Left lung (tissue), 10 donors: ENCODE measurements around the gene CHMP4B. TPM values are rescaled to one million over a fixed set of nuclear protein-coding genes. Genes with fewer than 3 reads are reported as not detected.

ENCODE experiments used
- ATAC-seq: fragments of 200-7000 bp; cut with Tn5 transposase; one replicate; pipeline ENCODE4 v1.9.1; 2020; ENCODE audit warnings: moderate library complexity
- DNase-seq, 4 donors: peaks; one replicate each; pipeline ENCODE4 v3.0.0-alpha.2; 2013 to 2020
- H3K27ac ChIP-seq, 2 donors: fragments of 200-600 bp; sonication (generic) in 1 of 2; one replicate each; pipeline versions ENCODE4 v1.5.0 to v1.8.0; 2020 to 2021
- H3K27me3 ChIP-seq, 2 donors: fragments of 200-600 bp; sonication (generic) in 1 of 2; one replicate each; pipeline versions ENCODE4 v1.5.0 to v1.8.0; 2020 to 2021
- H3K36me3 ChIP-seq, 2 donors: fragments of 200-600 bp; sonication (generic) in 1 of 2; one replicate each; pipeline versions ENCODE4 v1.5.0 to v1.8.0; 2020 to 2021
- H3K4me1 ChIP-seq, 2 donors: fragments of 200-600 bp; one replicate each; pipeline ENCODE4 v1.8.0; 2021
- H3K4me3 ChIP-seq, 2 donors: fragments of 200-600 bp; sonication (generic) in 1 of 2; one replicate each; pipeline versions ENCODE4 v1.5.0 to v1.8.0; 2020 to 2021; ENCODE audit warnings: mild to moderate bottlenecking in 1 of 2
- H3K9me3 ChIP-seq, 2 donors: fragments of 200-600 bp; sonication (generic) in 1 of 2; one replicate each; pipeline versions ENCODE4 v1.5.0 to v1.8.0; 2020 to 2021
- intact Hi-C, 2 donors: fragments of 100-400 bp; cut with DNase I; formaldehyde crosslinking; loops; one replicate each; pipeline versions ENCODE4 v1.11.2 to v1.14.2; 2022
- polyA plus RNA-seq, 6 donors: library from polyadenylated mRNA; unstranded; fragments of 120-200 nt; gene quantifications; one replicate each; pipeline ENCODE4 v1.2.1, GENCODE V29; 2013; ENCODE audit not compliant: insufficient read length in 6 of 6
- total RNA-seq, 2 donors: library from RNA; stranded (reverse); fragmentation: NEBNext Ultra II Directional; extraction: Animal tissue kit (Norgen Biotek cat#: 25700); gene quantifications; one replicate each; pipeline ENCODE4 v1.2.1, GENCODE V29; 2021
- TF ChIP-seq, protein P1 (sequence below), 2 donors: fragments of 200-600 bp; sonication (generic) in 1 of 2; IDR thresholded peaks; one replicate each; pipeline versions ENCODE4 v1.5.0 to v1.8.0; 2021; ENCODE audit warnings: antibody characterized with exemption in 2 of 2
- donor health status: DM: no; HTN: yes; CAD: no.
- donor health status: DM: no; HTN: no; CAD: no.

The CHMP4B gene
- total and polyA plus RNA-seq, 8 donors = 83.2 to 117 (median 109) TPM

GRCh38 chr20:33865761-33866370 is 54.7 kb downstream of the CHMP4B start:
- no peaks in the 10 kb centered on the region for H3K9me3 ChIP-seq
- H3K4me1 ChIP-seq = peaks cover 0 to 9% of the 10 kb centered on the region in 2 donors
- H3K27ac ChIP-seq = no peak overlapping the region
- H3K27me3 ChIP-seq = no peaks in the 10 kb centered on the region
- intact Hi-C loops = no loop called here
- no peak overlapping the region for H3K4me3 ChIP-seq
- no peak for DNase-seq
- H3K36me3 ChIP-seq = no peaks in the 10 kb centered on the region
- no peak for ATAC-seq
- TF ChIP-seq, protein P1, sequence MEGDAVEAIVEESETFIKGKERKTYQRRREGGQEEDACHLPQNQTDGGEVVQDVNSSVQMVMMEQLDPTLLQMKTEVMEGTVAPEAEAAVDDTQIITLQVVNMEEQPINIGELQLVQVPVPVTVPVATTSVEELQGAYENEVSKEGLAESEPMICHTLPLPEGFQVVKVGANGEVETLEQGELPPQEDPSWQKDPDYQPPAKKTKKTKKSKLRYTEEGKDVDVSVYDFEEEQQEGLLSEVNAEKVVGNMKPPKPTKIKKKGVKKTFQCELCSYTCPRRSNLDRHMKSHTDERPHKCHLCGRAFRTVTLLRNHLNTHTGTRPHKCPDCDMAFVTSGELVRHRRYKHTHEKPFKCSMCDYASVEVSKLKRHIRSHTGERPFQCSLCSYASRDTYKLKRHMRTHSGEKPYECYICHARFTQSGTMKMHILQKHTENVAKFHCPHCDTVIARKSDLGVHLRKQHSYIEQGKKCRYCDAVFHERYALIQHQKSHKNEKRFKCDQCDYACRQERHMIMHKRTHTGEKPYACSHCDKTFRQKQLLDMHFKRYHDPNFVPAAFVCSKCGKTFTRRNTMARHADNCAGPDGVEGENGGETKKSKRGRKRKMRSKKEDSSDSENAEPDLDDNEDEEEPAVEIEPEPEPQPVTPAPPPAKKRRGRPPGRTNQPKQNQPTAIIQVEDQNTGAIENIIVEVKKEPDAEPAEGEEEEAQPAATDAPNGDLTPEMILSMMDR (IDR thresholded peaks at IDR 0.05) = no peak

- Histone ChIP-seq H3K27ac (no peak overlapping the region), H3K9me3 (no peaks in the 10 kb centered on the region), H3K36me3 (no peaks in the 10 kb centered on the region), H3K27me3 (no peaks in the 10 kb centered on the region), H3K4me1 (peaks cover 0 to 9% of the 10 kb centered on the region in 2 donors), H3K4me3 (no peak overlapping the region)
- intact Hi-C loops = no loop called here
- TF ChIP-seq, protein P1 (IDR thresholded peaks at IDR 0.05) = no peak
- ATAC-seq (no peak), DNase-seq (no peak)
Observed at GRCh38 chr20:33866398-33867100, 55.4 kb downstream of the CHMP4B start.

- intact Hi-C loops = no loop called here
- Histone ChIP-seq H3K36me3 (no peaks in the 10 kb centered on the region), H3K27me3 (no peaks in the 10 kb centered on the region), H3K4me1 (peaks cover 0 to under 1% of the 10 kb centered on the region in 2 donors), H3K9me3 (no peaks in the 10 kb centered on the region), H3K4me3 (no peak overlapping the region), H3K27ac (no peak overlapping the region)
- ATAC-seq (no peak), DNase-seq (no peak)
- TF ChIP-seq, protein P1 (IDR thresholded peaks at IDR 0.05) = no peak
Observed at GRCh38 chr20:33868042-33868441, 56.9 kb downstream of the CHMP4B start.

GRCh38 chr20:33868595-33868994 is 57.4 kb downstream of the CHMP4B start:
- TF ChIP-seq, protein P1 (IDR thresholded peaks at IDR 0.05) = no peak

DNA sequence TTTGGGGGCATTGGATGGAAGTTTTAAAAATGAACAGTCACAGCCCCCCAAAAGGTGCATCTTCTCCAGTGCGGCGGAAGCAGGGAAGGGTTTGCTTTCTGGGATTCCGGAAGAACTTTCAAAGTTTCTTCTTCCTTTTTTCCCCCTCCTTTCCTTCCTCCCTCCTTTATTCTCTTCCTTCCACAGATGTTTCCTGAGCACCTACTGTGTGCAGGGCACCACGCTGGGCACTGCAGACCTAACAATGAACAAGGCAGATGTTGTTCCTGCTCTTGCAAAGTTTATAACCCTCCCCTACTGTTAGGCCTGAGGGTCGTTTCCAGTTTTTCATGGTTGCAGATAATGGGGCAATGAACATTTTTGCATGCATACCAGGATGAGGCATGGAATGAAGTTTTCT is 58.1 kb downstream of the CHMP4B start:
- ATAC-seq (no peak), DNase-seq (no peak)
- Histone ChIP-seq H3K4me3 (no peak overlapping the region), H3K4me1 (no peaks in the 10 kb centered on the region), H3K27ac (no peak overlapping the region), H3K9me3 (no peaks in the 10 kb centered on the region), H3K36me3 (no peaks in the 10 kb centered on the region), H3K27me3 (no peaks in the 10 kb centered on the region)
- TF ChIP-seq, protein P1 (IDR thresholded peaks at IDR 0.05) = no peak
- intact Hi-C loops = no loop called here

More at GRCh38 chr20:33868595-33868994, 57.4 kb downstream of the CHMP4B start:
- Histone ChIP-seq H3K36me3 (no peaks in the 10 kb centered on the region), H3K27ac (no peak overlapping the region), H3K9me3 (no peaks in the 10 kb centered on the region), H3K4me1 (no peaks in the 10 kb centered on the region), H3K4me3 (no peak overlapping the region), H3K27me3 (no peaks in the 10 kb centered on the region)
- intact Hi-C loops = no loop called here
- DNase-seq = no peak
- no peak for ATAC-seq
